GM21576 (cell line): Measurements from ENCODE around the gene KTN1.

ENCODE experiments used
- ATAC-seq: cut with Tn5 transposase; IDR thresholded peaks from one replicate; pipeline ENCODE4 v1.9.1; 2021; ENCODE audit warnings: mild to moderate bottlenecking, moderate library complexity; ENCODE audit not compliant: unreplicated experiment

Gene KTN1

GRCh38 chr14:55711175-55711811, 131.3 kb downstream of the KTN1 start:
- no peak for ATAC-seq

- no peak for ATAC-seq
Observed at GRCh38 chr14:55712491-55712890, 132.5 kb downstream of the KTN1 start.

GRCh38 chr14:55713486-55713885, 133.5 kb downstream of the KTN1 start:
- no peak for ATAC-seq

- no peak for ATAC-seq
Observed at GRCh38 chr14:55715889-55716288, 135.9 kb downstream of the KTN1 start.

GRCh38 chr14:55717621-55718020, 137.6 kb downstream of the KTN1 start:
- ATAC-seq, result no peak

GRCh38 chr14:55718551-55718950, 138.5 kb downstream of the KTN1 start:
- ATAC-seq, result no peak

- no peak for ATAC-seq
Observed at GRCh38 chr14:55720796-55721195, 140.8 kb downstream of the KTN1 start.

- no peak for ATAC-seq
Observed at GRCh38 chr14:55721353-55721752, 141.3 kb downstream of the KTN1 start.

- ATAC-seq, result no peak
Observed at GRCh38 chr14:55722054-55722453, 142.0 kb downstream of the KTN1 start.

GRCh38 chr14:55724736-55725135, 144.7 kb downstream of the KTN1 start:
- no peak for ATAC-seq

- ATAC-seq, result no peak
Observed at GRCh38 chr14:55730592-55731310, 150.7 kb downstream of the KTN1 start.

- ATAC-seq, result no peak
Observed at GRCh38 chr14:55731311-55731872, 151.4 kb downstream of the KTN1 start.

- no peak for ATAC-seq
Observed at GRCh38 chr14:55731881-55732498, 152.0 kb downstream of the KTN1 start.

- ATAC-seq, result no peak
Observed at GRCh38 chr14:55733599-55733998, 153.6 kb downstream of the KTN1 start.
